Measurements from ENCODE around the gene STPG4.
"Not testable (repeated sequence)": the region's sequence is repeated elsewhere in the genome, so short reads cannot be mapped to it uniquely, and the experiment has no call there.

The STPG4 gene

DNA sequence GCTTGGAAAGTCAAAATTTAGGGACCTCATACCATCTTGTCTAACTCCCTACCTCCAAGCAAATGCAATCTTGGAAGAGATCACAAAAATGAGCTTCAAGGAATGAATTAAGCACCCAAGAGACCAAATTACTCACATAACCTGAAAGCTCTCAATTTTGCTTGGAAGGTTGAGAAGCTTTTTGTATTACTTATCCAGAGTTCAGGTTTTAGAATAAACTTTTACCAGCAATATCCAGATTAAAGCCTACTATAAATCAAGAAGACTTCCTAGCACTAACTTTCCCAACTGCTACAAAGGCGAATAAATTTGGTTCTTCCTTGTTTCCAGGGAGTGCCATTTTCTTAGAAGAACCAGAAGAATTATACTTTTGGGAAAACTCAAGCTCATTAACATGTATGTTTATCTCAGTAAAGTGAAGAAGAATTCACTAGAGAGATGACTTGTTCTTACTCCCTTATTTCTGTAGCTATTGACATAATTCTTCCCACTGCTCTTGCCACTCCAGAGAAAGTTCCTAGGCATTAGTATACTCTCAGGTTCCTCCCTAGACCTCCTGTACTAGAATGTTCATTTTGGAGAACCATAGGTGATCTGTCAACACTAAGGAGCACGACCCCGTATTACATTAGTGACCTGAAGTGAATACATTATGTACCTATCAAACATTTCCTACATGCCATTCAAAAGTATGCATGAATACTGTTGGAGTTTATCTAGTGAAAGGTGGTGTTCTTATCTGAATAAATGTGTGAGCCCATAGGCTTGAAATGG, 18.0 kb upstream of the STPG4 start:
- no peak for DNase-seq (ENCODE audit: low read depth)

- DNase-seq (ENCODE audit: low read depth), result no peak
Measured at GRCh38 chr2:47172156-47172921, 17.2 kb upstream of the STPG4 start.

DNA sequence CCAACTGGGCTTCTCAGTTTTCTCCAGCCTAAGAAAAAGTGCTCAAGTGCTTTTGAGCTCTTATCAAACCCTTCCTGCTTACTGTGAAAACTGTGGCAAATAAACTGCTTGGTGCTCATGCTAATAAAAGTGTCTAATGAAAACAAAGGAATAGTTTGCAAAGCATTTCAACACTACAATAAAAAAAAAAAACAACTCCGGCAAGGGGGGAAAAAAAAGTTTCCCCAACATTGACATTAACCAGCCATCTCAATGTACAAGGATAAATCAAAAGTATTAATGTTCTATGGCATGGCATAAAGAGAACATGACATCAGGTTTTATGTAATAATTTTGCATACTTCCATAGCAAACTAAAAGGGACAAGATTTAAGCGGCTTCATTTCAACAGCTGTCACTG, 14.7 kb upstream of the STPG4 start:
- DNase-seq (ENCODE audit: low read depth), result no peak

DNA sequence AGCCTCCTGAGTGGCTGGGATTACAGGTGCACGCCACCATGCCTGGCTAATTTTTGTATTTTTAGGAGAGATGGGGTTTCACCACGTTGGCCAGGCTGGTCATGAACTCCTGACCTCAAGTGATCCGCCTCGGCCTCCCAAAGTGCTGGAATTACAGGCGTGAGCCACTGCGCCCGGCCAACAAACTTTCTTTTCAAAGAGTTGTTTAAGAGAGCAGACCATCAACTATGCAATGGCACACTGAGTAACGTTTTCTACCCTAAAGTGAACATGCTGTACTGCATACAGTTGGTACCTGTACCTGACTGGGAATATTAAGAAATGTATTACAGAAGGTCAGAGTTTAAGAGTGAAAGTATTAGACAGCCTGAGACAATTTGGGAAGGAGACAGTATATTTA, 13.8 kb upstream of the STPG4 start:
- not testable (repeated sequence) for DNase-seq (ENCODE audit: low read depth)

- no peak for DNase-seq (ENCODE audit: low read depth)
Measured at GRCh38 chr2:47167149-47167548, 12.0 kb upstream of the STPG4 start.

DNA sequence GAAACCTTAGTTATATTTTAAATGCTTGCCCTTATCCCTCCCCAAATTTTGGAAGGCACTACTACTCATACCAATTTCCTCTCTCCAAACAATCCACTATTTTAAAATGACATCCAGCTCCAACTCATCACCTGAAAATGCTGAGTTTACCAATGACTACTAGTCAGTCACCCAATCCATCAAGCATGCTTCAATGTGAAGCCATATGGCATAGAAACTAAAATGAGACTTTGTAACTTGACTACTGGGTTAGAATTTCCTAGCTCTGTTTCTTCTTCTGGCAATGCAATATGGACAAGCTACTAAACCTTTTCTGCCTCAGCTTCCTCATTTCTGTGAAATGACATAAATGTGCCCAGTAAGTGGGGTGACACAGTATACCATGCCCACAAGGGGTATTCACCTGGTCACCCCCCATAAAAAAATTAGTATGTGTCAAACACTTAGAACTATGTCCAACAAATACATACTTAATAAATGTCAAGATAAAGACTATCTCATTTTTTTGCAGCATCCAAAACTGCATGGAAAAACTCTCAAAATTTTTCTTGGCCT, 10.0 kb upstream of the STPG4 start:
- no peak for DNase-seq (ENCODE audit: low read depth)

DNA sequence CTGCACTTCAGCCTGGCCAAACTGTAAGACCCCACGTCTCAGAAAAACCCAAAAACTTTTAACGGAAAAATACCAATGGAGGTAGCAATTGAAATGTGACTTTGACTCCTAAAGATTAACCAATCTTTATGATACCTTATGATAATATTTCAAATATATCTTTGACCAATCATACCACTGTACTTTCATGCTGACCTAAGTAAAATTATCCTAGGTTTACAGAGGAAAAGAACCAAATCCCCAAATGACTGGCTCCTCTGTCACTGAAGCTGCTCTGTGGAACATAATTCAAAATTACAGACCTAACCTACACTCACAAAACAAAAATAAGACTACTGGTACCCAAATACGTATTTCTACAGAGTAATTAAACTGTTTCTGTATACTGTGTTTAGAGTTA, 7.7 kb upstream of the STPG4 start:
- no peak for DNase-seq (ENCODE audit: low read depth)

DNA sequence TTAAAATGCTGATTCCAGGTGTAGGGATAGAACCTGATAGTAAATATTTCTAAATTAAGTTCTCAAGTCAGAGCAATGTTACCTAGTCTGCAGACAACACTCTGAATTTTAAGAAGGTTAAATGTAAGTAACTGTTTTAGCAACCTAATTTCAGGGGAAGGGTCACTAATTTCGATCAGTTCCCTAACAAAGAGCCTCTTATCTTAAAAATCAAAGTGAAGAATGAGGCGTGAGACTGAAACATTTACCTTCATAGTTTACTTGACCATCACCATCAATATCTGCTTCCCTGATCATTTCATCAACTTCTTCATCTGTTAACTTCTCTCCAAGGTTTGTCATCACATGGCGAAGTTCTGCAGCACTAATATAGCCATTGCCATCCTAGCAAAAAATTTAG, 6.4 kb upstream of the STPG4 start:
- no peak for DNase-seq (ENCODE audit: low read depth)

GRCh38 chr2:47160660-47161059, 5.6 kb upstream of the STPG4 start:
- no peak for DNase-seq (ENCODE audit: low read depth)

DNA sequence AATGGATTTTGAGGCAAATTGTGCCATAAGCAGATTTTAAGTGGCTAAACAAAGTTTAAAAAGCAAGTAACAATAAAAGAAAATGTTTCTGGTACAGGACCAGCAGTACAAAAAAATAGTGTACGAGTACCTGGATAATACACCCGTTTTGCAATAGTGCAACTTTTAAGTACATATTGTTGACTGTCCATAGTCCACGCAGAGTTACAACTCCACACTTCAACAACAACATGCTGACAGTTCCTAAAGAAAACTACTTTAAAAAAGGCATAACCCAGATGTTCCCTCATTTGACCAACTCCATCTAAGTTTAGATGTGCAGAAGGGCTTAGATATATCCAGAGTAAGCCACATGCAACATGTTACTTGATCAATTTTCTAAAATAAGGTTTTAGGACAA, 5.1 kb upstream of the STPG4 start:
- no peak for DNase-seq (ENCODE audit: low read depth)

DNA sequence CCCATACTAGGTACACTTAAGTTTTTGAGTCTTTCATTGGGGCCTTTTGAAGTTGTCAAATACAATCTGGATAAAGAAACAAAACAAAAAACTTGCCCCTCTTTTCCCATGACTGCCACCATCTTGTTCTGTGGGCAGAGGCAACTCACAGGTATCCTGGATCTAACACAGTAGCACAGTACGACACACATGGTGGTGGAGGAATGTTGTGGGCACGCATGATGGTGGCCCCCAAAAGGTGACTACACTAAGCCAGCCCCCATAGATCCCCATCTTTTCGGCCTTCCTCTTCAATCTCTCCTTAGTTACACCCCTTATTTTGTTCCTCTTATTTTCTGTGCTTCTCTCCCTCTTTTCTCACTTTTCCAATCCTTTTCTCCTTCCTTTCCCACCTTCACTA, 4.5 kb upstream of the STPG4 start:
- DNase-seq (ENCODE audit: low read depth), result no peak

DNA sequence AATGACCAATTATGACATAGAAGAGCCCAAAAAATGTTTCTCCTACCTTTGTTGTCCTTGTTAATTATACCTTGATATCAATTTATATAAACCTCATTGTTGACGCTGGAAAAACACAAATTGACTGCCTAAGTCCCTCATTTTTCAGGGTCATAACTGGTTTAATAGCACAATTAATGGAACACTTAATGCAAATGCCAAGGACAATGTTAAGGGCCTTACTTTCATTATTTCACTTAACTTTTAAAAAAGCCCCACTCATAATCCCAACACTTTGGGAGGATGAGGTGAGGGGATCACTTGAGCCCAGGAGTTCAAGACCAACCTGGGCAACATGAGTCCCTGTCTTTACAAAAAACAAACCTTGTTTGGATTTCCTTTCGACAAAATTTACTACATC, 3.5 kb upstream of the STPG4 start:
- DNase-seq (ENCODE audit: low read depth), result no peak

- DNase-seq (ENCODE audit: low read depth), result no peak
Measured at GRCh38 chr2:47152803-47153202, 2.3 kb downstream of the STPG4 start.

DNA sequence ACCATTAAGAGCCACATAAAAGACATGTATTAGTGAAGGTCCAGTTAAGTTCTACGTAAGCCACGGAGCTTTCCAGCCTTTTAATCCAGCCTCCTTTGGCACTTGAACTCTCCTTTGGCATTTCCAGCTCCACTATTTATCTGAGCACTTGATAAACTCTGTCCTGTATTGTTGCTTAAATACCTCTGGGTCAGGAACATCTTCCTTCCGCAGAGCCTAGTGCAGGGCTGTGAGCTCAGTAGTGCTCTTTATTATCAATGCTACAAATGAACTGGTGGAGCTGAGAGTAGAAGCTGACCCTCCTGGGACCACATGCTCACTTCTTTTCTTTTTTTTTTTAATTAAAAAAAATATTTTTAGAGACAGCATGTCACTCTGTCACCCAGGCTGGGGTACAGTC, 4.9 kb downstream of the STPG4 start:
- DNase-seq (ENCODE audit: low read depth), result no peak

DNA sequence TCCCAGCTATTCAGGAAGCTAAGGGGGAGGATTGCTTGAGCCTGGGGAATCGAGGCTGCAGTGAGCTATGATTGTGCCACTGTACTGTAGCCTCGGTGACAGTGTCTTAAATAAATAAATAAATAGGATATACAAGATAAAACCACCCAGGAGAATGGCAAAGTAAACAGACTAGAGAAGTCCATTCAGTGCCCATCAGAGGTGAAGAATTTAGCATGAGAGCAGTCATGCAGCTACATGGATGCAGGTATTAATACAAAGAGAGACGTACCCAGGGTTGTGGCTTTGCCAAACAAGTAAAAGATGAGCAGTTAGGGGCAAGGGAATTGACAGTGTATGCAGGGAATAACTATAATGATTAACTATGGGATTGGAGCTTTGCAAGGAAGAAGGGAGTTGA, 8.1 kb downstream of the STPG4 start:
- DNase-seq (ENCODE audit: low read depth), result no peak

DNA sequence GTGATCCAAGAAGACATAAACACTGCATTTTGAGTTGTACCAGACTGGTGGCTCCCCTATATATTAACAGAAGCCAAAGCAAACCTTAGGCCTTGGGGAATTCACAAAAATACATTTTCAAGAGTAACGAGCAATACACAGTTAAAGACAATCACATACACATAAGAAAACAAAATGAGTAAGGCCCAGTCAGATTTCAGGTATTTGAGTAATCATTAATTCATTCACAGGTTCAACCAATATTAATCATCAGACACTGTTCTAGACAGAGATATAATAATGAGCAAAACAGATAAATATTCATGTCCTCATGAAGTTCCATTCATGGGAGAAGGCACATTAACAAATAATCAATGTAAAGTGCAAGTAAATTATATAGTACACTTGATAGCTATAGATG, 9.6 kb downstream of the STPG4 start:
- DNase-seq (ENCODE audit: low read depth), result no peak

GRCh38 chr2:47141520-47141919, 13.6 kb downstream of the STPG4 start:
- DNase-seq (ENCODE audit: low read depth), result no peak

- no peak for DNase-seq (ENCODE audit: low read depth)
Measured at GRCh38 chr2:47134386-47135090, 20.6 kb downstream of the STPG4 start.

DNA sequence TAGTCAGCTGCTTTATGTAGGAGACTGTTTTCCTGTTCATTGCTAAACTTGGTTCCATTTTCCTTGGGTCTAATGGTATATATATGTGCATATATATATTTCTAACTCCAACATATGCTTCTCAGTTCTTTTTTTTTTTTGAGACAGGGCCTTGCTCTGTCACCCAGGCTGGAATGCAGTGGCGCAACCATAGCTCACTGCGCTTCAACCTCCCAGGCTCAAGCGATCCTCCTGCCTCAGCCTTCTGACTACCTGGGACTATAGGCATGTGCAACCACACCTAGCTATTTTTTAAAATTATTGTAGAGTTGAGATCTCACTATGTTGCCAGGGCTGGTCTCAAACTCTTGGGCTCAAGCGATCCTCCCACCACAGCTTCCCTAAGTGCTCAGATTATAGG, 22.1 kb downstream of the STPG4 start:
- no peak for DNase-seq (ENCODE audit: low read depth)

DNA sequence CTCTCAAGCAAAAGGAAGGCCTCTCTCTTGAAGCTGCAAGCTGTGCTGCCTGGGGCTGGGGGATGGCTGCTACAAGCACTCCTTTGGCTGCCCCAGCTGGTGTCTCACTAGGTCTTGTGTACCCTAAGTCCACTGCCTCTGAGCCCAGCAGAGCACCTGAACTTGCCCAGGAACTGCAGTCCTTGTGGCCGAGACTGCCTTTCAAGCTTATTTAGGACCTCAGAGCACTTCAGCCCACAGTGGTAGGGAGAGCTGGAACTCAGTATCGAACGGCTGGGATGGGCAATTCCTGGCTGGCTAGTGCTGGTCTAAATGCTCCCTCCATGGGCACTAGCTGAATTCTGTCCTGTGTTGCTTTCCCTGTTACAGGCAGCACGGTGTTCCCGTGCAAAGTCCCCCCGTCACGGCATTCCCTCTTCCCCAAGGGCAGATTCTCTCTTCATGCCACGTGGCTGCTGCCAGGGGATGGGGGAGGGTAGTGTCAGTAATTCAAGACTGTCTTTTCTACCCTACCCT, 25.9 kb downstream of the STPG4 start:
- DNase-seq (ENCODE audit: low read depth), result no peak

GRCh38 chr2:47128705-47129104, 26.4 kb downstream of the STPG4 start:
- DNase-seq (ENCODE audit: low read depth), result no peak

DNA sequence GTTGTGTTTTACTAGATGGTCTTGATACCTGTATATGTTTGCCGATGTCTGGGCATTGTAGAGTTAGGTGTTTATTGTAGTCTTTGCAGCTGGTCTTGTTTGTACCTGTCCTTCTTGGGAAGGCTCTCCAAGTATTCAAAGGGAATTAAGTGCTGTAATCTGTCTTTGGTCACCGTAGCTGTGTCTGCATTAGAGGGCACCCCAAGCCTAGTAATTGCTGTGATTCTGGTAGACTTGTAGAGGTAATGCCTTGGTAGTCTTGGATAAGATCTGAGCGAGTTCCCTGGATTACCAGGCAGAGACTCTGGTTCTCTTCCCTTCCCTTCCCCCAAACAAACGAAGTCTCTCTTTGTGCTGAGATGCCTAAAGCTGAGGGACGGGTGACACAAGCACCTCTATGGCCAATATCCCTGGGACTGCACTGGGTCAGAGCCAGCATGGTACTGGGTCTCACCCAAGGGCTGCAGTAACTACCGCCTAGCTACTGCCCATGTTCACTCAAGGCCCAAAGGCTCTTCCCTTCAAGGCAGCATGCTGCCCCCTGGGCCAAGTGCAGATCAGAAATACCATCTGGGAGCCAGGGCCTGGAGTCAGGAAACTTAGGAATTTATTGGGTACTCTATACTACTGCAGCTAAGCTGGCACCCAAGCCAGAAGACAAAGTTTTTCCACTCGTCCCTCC, 27.1 kb downstream of the STPG4 start:
- DNase-seq (ENCODE audit: low read depth), result no peak
